Epidermal melanocyte (primary cell): ENCODE data around the gene HCN4.

Experiments
- DNase-seq: peaks from one replicate; pipeline ENCODE4 v3.0.0; 2011; ENCODE audit warnings: low spot score; ENCODE audit not compliant: insufficient read length

The HCN4 gene

DNA sequence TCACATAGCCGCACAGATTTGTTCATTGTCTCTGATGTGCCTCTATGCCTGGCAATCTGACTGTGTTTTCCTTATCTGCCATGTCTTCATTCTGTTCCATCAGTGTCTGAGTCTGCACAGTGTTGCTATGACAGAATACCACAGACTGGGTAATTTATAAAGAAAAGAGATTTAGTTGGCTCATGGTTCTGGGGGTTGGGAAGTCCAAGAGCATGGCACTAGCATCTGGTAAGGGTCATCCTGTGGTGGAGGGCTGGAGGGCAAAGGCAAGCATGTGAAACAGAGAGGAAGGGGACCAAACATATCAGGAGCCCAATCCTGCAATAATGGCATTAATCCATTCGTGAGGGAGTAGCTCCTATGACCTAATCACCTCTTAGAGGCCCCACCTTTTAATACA is 11.9 kb upstream of the HCN4 start:
- no peak for DNase-seq

DNA sequence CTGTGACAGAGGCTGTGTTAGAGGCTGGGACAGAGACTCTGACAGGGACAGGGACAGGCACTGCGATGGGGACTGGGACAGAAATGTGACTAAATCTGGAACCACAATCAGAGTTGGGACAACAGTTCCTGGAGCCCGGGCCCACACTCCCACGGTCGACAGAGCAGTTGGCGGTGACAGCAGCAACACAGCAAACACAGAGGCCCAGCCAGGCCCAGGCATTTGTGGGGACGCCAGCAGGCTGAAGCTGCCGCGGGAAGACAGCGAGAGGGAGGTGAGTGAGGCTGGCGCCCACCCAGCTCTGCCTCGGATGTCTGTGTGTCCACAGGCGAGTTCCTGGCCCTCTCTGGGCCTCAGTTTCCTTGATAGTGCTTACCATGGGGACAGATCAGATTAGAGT is 9.3 kb upstream of the HCN4 start:
- no peak for DNase-seq

DNA sequence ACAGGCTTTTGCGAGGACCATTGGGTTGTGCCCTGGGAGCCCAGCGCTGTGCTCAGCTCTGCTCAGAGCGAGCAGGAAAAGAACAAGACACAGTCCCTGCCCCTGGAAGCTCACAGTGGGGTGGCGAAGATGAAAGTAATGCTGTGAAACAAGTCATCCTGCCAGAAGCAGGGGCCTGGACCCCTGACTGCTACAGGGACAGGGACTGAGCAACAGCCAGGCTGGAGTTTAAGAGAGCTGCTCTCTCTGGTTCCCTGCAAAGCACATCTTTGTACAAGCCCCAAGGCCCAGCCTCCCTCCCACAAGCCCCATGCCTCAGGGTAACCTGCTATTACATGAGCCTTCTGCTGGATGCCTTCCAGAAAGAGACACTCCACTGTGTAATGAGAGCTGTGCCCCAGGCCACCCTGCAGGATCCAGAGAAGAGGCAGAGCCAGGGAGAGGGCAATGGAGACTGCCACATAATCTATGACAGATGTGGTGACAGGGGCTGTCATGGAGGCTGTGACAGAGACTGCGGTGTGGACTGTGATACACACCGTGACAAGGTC is 7.1 kb upstream of the HCN4 start:
- no peak for DNase-seq

DNA sequence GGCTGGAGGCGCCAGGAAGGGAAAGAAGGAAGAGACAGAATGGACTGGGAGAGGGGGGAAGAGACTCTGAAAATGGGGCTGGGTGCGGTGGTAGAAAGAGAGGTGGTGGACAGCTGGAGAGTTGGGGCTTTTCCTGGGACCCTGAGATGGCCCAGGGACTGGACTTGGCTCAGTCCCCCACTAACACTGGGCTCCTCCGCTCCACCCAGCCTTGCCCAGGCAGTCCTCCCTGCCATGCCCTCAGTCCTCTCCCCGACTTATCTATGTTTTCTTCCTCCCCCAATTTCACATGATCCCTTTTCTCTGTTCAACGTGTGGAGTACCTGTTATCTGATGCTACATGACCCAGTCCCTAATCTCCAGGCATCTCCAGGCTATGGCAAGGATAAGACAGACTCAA is 6.3 kb upstream of the HCN4 start:
- no peak for DNase-seq

DNA sequence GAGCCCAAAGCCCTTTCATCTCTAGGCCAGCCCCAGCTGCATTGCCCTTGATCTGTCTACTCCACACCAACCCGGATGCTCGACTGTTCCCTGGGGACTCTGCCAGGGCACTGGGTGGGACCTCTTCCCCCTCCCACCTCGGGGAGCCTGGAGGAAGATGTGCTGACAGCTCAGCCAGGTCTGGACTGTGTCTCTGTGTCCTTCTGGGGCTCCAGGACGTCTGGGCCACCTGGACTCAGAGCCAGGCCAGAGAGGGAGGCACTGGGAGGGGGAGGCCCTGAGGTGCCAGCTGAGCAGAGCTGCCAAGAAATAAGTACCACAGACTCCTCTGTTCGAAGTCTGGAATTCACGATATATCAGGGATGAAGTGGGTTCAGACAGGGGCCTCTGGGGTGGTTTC is 5.8 kb upstream of the HCN4 start:
- DNase-seq, result no peak

DNA sequence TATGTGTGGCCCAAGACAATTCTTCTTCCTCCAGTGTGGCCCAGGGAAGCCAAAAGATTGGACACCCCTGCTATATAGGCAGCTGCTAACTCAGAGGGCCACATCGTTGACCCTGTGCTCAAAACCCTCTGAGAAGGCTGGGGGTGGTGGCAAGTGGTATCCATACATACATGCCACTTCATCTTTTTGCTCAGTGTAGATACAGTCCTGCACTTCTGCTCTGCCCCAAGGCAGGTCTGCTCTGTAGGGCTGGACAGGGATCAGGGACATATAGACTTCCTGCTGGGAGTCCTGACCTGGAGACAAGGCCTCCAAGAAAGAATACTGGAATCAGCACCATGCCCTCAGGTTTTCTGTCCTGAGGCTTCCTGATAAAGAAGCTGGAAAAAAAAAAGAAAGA is 4.5 kb upstream of the HCN4 start:
- no peak for DNase-seq

DNA sequence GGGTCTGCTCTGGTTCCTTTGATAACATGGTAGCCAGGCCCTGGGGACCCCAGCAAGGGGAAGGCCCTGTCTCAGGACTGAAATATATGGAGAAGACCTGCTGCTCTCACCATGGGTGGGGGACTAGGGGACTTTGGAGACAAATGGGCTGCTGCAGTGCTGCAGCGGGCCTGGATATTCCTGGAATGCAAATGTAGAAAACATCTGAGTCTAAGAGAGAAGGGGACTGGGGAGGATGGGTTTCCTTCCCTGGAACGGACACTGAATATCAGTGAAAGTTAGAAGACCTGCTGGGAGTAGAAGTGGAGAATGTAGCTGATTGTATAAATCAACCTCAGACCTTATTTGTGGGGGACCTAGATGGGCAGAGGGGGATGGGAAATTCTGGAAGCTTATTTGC is 3.1 kb upstream of the HCN4 start:
- no peak for DNase-seq

DNA sequence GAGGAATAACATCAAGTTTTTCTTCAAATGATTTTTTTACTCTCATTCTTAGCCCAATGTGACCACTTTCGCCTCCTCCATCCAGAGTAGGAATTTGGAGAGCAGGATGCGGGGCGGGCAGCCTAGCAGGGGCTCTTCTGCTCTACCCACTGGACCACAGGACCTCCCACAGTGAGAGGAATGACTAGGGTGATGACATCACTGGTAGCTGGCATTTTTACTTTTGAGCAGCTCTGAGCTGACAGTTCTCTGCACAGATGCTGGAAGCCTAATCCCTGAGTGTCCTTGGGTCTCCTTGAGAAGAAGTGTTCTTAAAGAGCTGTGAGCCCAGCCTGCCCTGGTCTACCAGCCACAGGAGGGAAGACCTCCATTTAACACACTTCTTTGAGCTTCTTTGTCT is 1.4 kb upstream of the HCN4 start:
- no peak for DNase-seq

DNA sequence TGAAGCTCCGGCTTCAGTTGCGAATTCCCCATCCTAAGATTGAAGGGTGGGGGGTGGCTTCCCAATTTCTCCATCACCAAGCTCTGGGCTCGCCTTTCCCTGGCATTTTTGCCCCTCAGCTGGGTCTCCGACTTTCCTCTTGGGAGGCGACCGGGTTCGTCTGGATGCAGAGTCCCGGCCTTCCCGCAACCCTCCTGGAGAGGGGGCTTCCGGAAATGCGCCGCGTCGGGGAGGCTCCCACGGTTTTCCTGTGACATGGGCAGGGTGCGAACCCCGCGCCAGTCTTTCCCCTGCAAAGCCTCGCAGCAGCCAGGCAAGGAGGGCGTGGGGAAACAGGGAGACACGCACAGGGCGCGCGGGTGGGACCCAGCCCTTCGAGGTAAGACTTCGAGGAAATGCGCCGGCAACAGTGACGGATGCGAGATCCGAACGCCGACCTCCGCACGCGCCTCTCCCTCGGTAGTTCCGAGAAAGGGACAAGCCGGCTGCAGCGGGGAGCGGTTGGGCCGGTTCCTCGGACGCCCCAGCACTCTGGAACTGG is 466 bp upstream of the HCN4 start:
- DNase-seq, result no peak

DNA sequence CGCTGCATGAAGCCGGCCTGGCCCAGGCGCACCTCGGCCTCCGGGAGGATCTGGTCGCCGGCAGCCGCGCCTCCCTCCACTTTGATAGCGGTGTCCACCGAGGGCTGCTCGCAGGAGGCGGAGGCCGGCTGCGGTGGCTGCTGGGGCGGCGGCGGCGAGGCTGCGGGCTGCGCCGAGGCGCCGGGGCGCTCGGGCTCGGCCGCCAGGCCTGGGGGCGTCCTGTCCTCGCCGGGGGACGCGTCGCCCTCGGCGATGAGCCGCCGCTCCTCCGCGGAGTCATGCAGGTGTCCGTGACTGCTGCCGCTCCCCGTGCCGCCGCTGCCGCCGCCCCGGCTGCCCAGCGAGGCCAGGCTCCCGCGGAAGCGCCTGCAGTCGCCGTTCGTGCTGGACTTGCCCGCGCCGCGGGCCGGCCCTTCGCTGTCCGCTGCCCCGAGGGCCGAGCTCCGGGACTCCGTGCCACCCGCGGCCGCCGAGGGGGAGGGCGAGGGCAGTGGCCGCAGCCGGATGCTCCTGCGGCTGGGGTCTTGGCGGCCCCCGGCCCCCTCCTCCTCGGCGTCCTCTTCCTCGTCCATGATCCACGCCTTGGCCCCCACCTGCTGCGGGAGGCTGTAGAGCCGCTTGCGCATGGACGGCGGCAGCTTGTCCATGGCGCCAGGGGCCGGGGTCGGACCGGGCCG is 996 bp downstream of the HCN4 start:
- DNase-seq, result no peak

DNA sequence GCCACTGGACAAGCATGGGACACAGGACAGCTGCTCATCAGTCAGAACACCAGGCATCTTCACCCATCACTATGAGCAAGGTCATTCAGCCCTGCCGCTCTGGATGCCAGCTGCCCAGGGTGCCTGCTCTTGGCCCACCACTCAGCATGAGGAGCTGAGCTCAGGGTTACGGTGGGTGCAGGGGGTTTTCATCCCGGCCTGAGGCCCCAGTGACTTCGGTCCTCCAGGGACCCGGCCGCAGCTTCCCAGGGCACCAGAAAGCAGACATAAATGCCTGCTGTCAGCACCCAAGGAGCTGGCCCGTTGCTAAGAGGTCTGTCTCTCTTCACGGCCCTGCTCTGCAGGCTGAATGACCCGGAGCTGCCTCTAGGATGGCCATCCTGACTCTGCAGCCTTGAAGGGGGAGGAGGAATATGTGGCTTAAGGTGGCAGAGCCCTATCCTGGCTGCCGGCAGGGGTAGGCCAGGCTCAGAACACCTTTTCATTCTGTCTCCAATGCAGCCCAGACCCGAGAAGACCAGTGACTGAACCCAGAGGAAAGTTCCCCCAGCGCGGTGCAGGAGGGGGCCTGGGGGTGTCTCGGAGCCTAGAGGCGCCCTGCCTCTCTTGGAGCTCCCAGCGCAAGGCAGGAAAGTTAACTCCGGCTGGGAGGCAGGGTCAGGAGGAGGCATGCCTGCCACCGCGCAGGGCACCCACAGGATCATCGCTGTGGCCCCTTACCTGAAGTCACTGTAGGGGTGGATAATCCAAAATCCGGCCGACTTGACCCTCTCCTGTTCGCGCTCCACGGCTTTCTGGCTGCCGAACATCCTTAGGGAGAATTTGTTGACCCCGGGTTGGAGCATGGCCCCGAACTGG is 1.8 kb downstream of the HCN4 start:
- DNase-seq, result no peak

DNA sequence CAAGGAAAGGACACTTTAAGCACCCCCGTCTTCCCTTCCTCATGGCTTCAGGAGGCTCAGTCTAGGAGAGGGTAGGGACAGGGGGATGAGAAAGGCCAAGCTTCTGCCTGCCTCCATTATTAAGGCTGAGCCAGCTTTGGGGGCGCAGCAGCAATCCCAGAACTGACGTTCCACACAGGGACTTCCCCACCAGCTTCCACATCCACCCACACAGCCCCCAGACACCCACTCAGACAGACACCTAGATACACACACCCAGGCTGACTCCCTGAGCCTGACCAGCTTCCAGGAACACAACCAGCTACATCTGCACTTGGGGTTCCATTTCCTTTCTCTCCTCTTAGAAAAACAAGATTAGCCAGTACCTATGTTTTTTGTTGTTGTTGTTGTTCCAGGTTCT is 4.7 kb downstream of the HCN4 start:
- no peak for DNase-seq

DNA sequence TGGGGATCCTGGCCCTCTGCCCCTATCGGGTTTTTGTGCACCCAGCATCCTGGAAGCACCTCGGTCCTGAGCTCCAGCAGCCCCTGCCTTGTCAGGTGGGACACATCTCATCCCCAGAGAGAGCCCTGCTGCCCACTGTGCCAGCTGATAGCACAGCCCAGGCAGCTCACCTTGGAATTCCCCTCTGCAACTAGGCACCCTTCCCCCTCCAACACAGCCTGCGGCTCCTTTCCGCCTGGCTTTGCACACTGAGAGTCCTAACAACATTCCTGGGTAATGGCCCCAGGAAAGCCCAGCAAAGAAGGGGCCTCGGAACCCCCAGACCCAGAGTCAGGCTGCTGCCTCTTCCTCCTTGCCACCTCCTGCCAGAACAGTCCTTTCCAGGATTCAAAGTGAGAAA is 5.9 kb downstream of the HCN4 start:
- no peak for DNase-seq

DNA sequence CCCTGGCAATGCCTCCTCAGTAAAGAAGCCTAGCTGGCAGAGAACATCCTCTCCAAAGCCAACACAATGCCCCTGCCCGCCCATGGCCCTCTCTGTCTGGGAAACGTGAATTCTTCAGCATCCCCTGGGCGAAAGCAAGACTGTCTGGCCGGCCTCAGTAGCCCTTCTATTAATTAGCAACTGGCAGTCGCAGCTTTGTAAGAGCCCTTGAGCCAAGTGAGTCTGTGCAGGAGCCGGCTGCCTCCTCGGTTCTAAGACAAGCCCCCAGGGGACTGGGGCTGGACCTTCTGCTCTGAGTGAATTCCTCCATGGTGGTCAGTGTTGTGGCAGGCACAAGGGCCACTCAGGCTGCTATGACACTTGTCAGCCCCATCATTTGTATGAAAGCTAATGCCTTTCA is 7.4 kb downstream of the HCN4 start:
- DNase-seq, result no peak

DNA sequence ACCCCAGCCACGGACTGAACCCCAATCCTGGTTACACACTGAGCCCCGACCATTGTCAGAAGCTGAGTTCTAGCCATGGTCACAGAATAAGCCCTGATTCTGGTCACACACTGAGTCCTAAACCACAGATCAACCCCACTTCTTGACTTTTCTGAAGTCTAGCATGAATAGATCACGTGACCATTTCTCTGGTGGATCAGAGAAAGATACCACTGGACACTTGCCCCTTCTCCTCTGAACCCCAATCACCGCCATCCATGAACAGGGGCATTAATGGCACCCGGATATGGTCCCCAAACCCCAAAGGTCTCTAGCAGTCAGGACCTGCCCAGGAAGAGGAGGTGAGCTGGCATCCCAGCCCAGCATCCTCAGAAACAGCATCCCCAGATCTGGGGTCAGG is 9.1 kb downstream of the HCN4 start:
- DNase-seq, result no peak

DNA sequence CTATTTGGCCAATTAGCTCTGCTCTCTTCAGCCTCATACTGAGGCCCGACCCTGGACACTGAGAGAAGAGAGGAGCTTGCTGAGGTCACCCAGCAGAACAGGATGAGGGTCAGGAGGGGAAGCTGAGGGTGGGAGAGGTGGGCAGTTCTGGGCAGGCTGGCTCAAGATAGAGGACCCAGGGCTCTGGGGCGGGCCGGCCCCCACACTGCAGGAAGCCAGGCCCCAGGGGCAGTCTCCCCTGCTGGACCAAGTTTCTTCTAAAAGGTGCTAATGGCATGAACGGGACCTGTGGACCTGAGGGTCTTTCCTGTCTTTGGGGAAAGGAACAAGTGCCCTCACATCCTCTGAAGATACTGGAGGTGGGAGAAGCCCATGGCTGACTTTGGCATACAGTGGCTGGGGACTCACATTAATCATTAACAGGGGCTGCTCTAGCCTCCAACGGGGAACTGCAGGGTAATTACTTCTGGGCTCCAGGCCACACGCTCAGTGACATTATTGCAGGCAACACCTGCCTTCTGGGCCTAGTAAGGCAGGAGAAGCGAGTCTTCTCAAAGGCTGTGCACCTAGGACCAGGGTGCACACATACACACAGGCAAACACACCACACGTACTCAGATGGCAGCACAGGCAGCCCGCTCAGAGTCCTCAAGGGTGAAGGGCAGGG is 10.6 kb downstream of the HCN4 start:
- DNase-seq, result no peak

DNA sequence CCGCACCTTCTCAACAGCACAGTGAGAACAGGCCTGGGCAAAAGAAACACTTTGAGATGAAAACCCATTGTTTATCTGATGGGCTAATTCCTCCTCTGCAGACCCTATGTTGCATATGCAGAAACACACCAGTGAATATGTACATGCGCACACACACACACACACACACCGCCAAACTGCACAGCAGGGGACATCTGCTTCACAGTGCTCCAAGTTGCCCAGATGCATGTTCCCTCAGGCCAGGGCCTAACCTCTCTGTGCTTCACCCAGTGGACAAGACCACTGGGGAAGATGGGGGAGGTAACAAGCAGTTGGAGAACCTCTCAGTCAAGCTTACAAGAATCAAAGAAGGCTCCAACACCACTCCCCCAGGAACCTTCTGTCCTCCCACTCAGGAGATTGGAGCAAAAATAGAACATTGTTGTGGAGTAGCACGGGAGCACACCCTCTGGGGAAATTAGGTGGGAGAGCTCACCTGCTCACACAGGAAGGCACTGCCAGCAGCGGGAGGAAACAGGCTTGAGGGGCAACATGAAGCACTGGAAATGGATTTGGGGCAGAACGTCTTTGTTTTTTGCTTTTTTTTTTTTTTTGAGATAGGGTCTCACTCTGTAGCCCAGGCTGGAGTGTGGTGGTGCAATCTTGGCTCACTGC is 13.0 kb downstream of the HCN4 start:
- no peak for DNase-seq

DNA sequence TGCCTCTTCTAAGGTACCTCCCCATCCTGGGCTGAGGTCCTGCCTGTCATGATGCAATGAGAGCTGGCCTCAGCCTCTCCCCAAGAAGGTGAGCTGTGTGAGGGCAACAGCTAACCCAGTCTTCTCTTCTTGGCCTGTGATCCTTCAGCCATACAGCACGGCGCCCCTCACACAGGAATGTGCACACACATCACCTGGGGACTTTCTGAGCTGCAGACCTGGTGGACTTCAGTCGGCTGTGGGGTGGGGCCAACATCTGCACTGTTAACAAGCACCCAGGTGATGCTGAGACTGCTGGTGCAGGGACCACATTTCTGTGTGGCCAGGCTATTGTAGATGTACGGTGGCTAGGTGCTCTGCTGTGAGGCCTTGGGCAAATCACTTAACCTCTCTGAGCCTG is 14.5 kb downstream of the HCN4 start:
- no peak for DNase-seq

DNA sequence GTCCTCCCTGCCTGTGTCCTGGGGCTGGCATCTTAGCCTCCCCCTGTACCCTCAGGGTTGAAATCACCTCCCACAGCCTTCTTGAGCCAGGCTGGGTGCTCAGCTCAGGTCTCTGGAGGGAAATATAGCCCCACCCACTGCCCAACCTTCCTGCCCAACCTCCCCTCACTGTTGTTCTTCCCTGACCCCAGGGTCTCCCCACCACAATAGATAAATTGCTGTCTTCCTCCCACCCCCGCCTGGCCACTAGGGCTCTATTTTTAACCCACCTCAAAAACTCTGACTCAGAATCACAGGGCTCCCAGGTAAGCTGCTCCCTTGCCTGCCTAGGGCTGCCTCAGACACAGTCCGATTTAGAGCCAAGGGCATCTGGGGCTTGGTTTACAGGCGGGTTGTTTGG is 15.0 kb downstream of the HCN4 start:
- DNase-seq, result no peak

DNA sequence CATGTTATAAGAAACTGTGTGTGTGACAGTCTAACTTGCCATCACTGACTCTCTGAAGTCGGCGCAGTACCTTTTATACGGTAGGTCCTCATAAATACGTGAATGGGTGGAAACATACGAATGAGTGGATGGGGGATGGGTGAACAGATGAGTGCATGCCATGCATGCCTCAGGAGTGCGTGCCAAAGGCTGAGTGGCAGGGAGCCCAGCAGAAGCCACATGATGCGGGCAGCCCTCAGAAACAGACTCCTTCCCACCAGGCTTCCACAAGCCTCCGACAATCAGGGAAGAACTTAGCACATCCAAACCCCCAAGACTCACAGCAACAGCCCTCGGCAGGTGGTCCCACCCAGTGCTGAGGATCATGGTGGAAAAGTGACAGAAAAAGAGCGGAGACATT is 16.7 kb downstream of the HCN4 start:
- no peak for DNase-seq

DNA sequence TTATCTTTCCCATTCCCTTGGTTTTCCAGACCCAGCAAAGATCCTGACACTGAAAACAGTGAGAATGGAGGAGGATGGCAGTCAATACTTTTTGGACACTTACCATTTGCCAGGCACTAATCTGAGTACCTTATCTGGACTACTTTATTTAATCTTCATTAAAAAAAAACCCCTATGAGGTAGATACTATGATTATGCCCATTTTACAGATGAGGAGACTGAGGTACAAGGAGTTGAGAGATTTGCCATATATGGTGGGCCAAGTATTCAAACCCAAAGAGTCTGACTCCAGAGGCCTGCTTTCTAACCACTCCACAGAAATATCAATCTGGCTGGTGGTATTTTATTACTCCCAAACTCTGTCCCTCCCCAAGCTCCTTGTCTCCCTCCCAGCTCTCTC is 19.6 kb downstream of the HCN4 start:
- no peak for DNase-seq
